GM12878 (cell line): ENCODE measurements around the gene STX7. TPM values are rescaled to one million over a fixed set of nuclear protein-coding genes. Genes with fewer than 3 reads are reported as not detected.

Experiments
- ATAC-seq: fragments of 200-7000 bp; cut with Tn5 transposase; 3 replicates; pipeline ENCODE4 v1.9.1; 2020; ENCODE audit warnings: mild to moderate bottlenecking, moderate library complexity
- BruUV-seq: library from RNA; stranded (reverse); fragments of 400-500 nt; replicated peaks from 2 replicates; lab custom pipeline; 2021; lab: Mats Ljungman, UMichigan
- CTCF ChIA-PET: fragments of 300-600 bp; sonication (Branson Sonifier 250); formaldehyde crosslinking; extraction: SDS; loops from one replicate; lab custom pipeline; 2021; ENCODE audit warnings: inconsistent platforms; lab: Yijun Ruan, JAX
- POLR2A ChIA-PET: fragments of 350-600 bp; formaldehyde crosslinking; extraction: SDS; loops from one replicate; lab custom pipeline; 2021; ENCODE audit warnings: inconsistent platforms; lab: Charles Lee
- RAD21 ChIA-PET: fragments of 300-600 bp; sonication (Branson Sonifier 250); formaldehyde crosslinking; loops from one replicate; lab custom pipeline; 2023; ENCODE audit warnings: antibody characterized with exemption; ENCODE audit not compliant: unreplicated experiment; lab: Charles Lee
- SMC1A ChIA-PET: fragments of 300-600 bp; sonication (Branson Sonifier 250); formaldehyde crosslinking; loops from one replicate; lab custom pipeline; 2023; ENCODE audit not compliant: unreplicated experiment, uncharacterized antibody; lab: Charles Lee
- DNase-seq: peaks from one replicate; pipeline ENCODE4 v3.0.0-alpha.2; 2011; ENCODE audit warnings: low read depth, low spot score
- FAIRE-seq: peaks from 3 replicates; lab custom pipeline; 2011; peaks lifted over from hg19 to GRCh38; lab: Jason Lieb, UNC
- H2AFZ ChIP-seq: 2 replicates; pipeline ENCODE4 v1.6.0; 2011; ENCODE audit warnings: low read depth, low read length, control low read depth; ENCODE audit not compliant: control insufficient read depth
- H3K27ac ChIP-seq: 2 replicates; pipeline ENCODE4 v1.5.1; 2011; ENCODE audit warnings: control low read depth; ENCODE audit not compliant: control insufficient read depth, insufficient read depth
- H3K27me3 ChIP-seq, 2 experiments: replicated peaks in 1 of 2; 2 replicates each; pipeline versions ENCODE4 v1.6.0 to v1.6.1; 2011; ENCODE audit warnings: low read length in 1 of 2; ENCODE audit not compliant: control insufficient read depth in 2 of 2, insufficient read depth in 2 of 2
- H3K36me3 ChIP-seq, 2 experiments: 2 replicates each; pipeline ENCODE4 v1.5.1; 2011; ENCODE audit warnings: low read length in 1 of 2; ENCODE audit not compliant: control insufficient read depth in 2 of 2, insufficient read depth in 2 of 2
- H3K4me1 ChIP-seq: 2 replicates; pipeline ENCODE4 v1.6.1; 2011; ENCODE audit warnings: mild to moderate bottlenecking, low read length, moderate library complexity, mixed read lengths; ENCODE audit not compliant: control insufficient read depth, insufficient read depth
- H3K4me2 ChIP-seq: 2 replicates; pipeline ENCODE4 v1.6.0; 2011; ENCODE audit warnings: control low read depth; ENCODE audit not compliant: control insufficient read depth, insufficient read depth
- H3K4me3 ChIP-seq: fragments of 200-600 bp; sonication (generic); 2 replicates; pipeline ENCODE4 v1.5.1; 2016
- H3K79me2 ChIP-seq: 2 replicates; pipeline ENCODE4 v1.6.0; 2011; ENCODE audit warnings: low read length; ENCODE audit not compliant: control insufficient read depth, insufficient read depth
- H3K9ac ChIP-seq: 2 replicates; pipeline ENCODE4 v1.8.0; 2011; ENCODE audit warnings: low read length, control low read depth, mixed read lengths; ENCODE audit not compliant: control insufficient read depth, insufficient read depth
- H3K9me3 ChIP-seq: replicated peaks from 3 replicates; pipeline ENCODE4 v1.5.1; 2011; ENCODE audit warnings: mild to moderate bottlenecking, low read length; ENCODE audit not compliant: control insufficient read depth, insufficient read depth
- H4K20me1 ChIP-seq: 2 replicates; pipeline ENCODE4 v1.6.0; 2011; ENCODE audit not compliant: control insufficient read depth, insufficient read depth
- BACH1 ChIP-seq: fragments of 450-650 bp; IDR thresholded peaks from 2 replicates; pipeline ENCODE4 v1.6.1; 2017; ENCODE audit warnings: mild to moderate bottlenecking, borderline replicate concordance
- CHD4 ChIP-seq: fragments of 200-600 bp; sonication (generic); IDR thresholded peaks from 2 replicates; pipeline ENCODE4 v1.6.1; 2016; ENCODE audit warnings: mild to moderate bottlenecking
- IKZF1 ChIP-seq: fragments of 450-650 bp; conservative IDR thresholded peaks from 2 replicates; pipeline ENCODE4 v1.6.1; 2017; ENCODE audit warnings: antibody characterized with exemption, mild to moderate bottlenecking
- IKZF2 ChIP-seq, 2 experiments: fragments of 450-650 bp; IDR thresholded peaks; 2 replicates each; pipeline ENCODE4 v1.6.1; 2017; ENCODE audit warnings: mild to moderate bottlenecking in 2 of 2, moderate library complexity in 2 of 2
- IRF4 ChIP-seq: IDR thresholded peaks from 2 replicates; pipeline ENCODE4 v1.6.1; 2011; ENCODE audit warnings: low read depth, low read length
- KDM1A ChIP-seq: fragments of 200-600 bp; sonication (generic); IDR thresholded peaks from 2 replicates; pipeline ENCODE4 v1.6.1; 2016; ENCODE audit warnings: borderline replicate concordance
- SMC3 ChIP-seq: IDR thresholded peaks from 2 replicates; pipeline ENCODE4 v1.6.1; 2011; ENCODE audit warnings: low read length, improper control_type of control experiment, borderline replicate concordance
- WGBS: methylation state at CpG from one replicate; pipeline ENCODE4 v1.1.6; 2016; ENCODE audit warnings: low lambda C conversion rate; ENCODE audit not compliant: insufficient replicate concordance, insufficient coverage; ENCODE audit errors: missing lambda C conversion rate; 5-methylcytosine and 5-hydroxymethylcytosine counted together
- in situ Hi-C: fragments of 300-500 bp; cut with MboI; formaldehyde crosslinking; loops from 9 replicates; pipeline ENCODE4 v1.14.3; 2018; ENCODE audit warnings: mixed read lengths
- intact Hi-C: fragments of 100-400 bp; cut with micrococcal nuclease; formaldehyde crosslinking; loops from one replicate; pipeline ENCODE4 v1.14.2; 2022; ENCODE audit not compliant: unreplicated experiment
- polyA plus RNA-seq, 11 experiments: library from polyadenylated mRNA; depleted of rRNA in 4 of 11; unstranded in 6 of 11; stranded (reverse) in 5 of 11; fragments of >200 nt; fragmentation: Nextera tagmentation in 4 of 11; fragmentation: Illumina TruSeq in 1 of 11; extraction: Ambion mirVana in 4 of 11; extraction: Trizol in 1 of 11; gene quantifications; 1 replicate in 1 of 11; 2 replicates in 10 of 11; pipeline versions ENCODE4 v1.2.1 to v1.2.3, GENCODE V29; 2011 to 2016; ENCODE audit warnings: inconsistent platforms in 2 of 11, missing spikeins in 2 of 11, low read depth in 1 of 11
- total RNA-seq, 4 experiments: library from RNA; depleted of rRNA in 3 of 4; stranded (reverse); fragments of >200 nt in 3 of 4; fragmentation: Illumina TruSeq in 1 of 4; extraction: Trizol in 1 of 4; gene quantifications; 2 replicates each; pipeline versions ENCODE4 v1.2.1 to v1.2.3, GENCODE V29; 2013 to 2021
- TF ChIP-seq, protein P1 (sequence below): fragments of 450-650 bp; IDR thresholded peaks from 2 replicates; pipeline ENCODE4 v1.6.1; 2017; ENCODE audit warnings: mild to moderate bottlenecking
- TF ChIP-seq, protein P2 (sequence below): IDR thresholded peaks from 2 replicates; pipeline ENCODE4 v1.6.1; 2012; ENCODE audit warnings: low read depth, low read length, improper control_type of control experiment

The STX7 gene
- total and polyA plus RNA-seq, 10 of the 15 experiments (the other 5 are each of a cell fraction or from before 2014, with no cell fraction given), result 26.5 to 75.5 (median 51.3) TPM

DNA sequence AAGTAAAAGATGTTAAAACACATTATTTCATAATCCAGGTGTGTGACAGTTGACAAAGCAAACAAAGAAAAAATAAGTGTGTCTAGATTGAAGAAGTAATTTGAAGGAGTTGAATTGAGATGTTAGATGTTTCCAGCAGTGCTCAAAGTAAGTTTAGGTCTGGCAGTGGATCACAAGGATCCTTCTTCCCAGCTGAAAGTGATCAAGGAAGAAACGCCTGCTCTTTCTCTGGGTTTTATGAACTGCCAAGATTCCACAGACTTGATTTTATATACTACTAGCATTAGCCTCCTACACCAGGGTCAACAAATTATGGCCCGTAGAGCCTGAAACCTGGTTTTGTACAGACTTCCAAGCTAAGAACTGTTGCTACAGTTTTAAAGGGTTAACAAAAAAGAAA, 30.3 kb downstream of the STX7 start:
- H3K79me2 ChIP-seq, result peaks cover 72% of the 10 kb centered on the region
- WGBS, result 100% methylated on average over 2 of the region's 2 CpGs
- no peak for ATAC-seq
- CTCF ChIA-PET, result interaction anchor here (1.1 to 11.0 kb wide), 5 partner anchors 10 to 203 kb away, joined by 3 to 263 read pairs (median 60); no protein-coding TSS in a partner anchor
- no peaks in the 10 kb centered on the region for H3K27me3 ChIP-seq
- in situ Hi-C loops (loop anchor here (5.0 to 10.0 kb wide), 3 partner anchors 178 to 565 kb away; no protein-coding TSS in a partner anchor), intact Hi-C loops (loop anchor here (5.0 to 10.0 kb wide), 2 partner anchors 115 to 568 kb away; no protein-coding TSS in a partner anchor)
- SMC1A ChIA-PET, result interaction anchor here (0.6 to 8.8 kb wide), 7 partner anchors 12 to 203 kb away, joined by 3 to 121 read pairs (median 5); no protein-coding TSS in a partner anchor
- H3K27ac ChIP-seq, result no peak overlapping the region
- no peak overlapping the region for H3K4me3 ChIP-seq
- no peak for TF ChIP-seq KDM1A
- TF ChIP-seq, protein P1, sequence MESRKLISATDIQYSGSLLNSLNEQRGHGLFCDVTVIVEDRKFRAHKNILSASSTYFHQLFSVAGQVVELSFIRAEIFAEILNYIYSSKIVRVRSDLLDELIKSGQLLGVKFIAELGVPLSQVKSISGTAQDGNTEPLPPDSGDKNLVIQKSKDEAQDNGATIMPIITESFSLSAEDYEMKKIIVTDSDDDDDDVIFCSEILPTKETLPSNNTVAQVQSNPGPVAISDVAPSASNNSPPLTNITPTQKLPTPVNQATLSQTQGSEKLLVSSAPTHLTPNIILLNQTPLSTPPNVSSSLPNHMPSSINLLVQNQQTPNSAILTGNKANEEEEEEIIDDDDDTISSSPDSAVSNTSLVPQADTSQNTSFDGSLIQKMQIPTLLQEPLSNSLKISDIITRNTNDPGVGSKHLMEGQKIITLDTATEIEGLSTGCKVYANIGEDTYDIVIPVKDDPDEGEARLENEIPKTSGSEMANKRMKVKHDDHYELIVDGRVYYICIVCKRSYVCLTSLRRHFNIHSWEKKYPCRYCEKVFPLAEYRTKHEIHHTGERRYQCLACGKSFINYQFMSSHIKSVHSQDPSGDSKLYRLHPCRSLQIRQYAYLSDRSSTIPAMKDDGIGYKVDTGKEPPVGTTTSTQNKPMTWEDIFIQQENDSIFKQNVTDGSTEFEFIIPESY, result no peak
- TF ChIP-seq IKZF2 (IDR thresholded peaks at IDR 0.05), result no peak
- no peak for TF ChIP-seq IKZF1
- no peak for TF ChIP-seq BACH1
- no peak for TF ChIP-seq CHD4
- no peak for TF ChIP-seq SMC3
- no peak for TF ChIP-seq IRF4
- TF ChIP-seq, protein P2, sequence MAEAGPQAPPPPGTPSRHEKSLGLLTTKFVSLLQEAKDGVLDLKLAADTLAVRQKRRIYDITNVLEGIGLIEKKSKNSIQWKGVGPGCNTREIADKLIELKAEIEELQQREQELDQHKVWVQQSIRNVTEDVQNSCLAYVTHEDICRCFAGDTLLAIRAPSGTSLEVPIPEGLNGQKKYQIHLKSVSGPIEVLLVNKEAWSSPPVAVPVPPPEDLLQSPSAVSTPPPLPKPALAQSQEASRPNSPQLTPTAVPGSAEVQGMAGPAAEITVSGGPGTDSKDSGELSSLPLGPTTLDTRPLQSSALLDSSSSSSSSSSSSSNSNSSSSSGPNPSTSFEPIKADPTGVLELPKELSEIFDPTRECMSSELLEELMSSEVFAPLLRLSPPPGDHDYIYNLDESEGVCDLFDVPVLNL, result no peak
- no peak for FAIRE-seq
- BruUV-seq, result no TSS peak
- no peak overlapping the region for H2AFZ ChIP-seq
- H3K36me3 ChIP-seq, result peaks cover 2 to 18% of the 10 kb centered on the region in 2 experiments
- POLR2A ChIA-PET, result interaction anchor here (0.6 kb wide), 1 partner anchor 18 kb away, joined by 3 read pairs; no protein-coding TSS in a partner anchor
- DNase-seq, result no peak
- H3K9me3 ChIP-seq, result no peaks in the 10 kb centered on the region; the same call in 1 of the 3 replicates
- no peak overlapping the region for H3K9ac ChIP-seq
- peaks cover 31% of the 10 kb centered on the region for H3K4me1 ChIP-seq
- H3K4me2 ChIP-seq, result no peak overlapping the region
- RAD21 ChIA-PET, result interaction anchor here (1.7 to 9.7 kb wide), 3 partner anchors 7 to 203 kb away, joined by 4 to 77 read pairs (median 74); no protein-coding TSS in a partner anchor
- peaks cover 3% of the 10 kb centered on the region for H4K20me1 ChIP-seq
